Progenitor cell of endocrine pancreas (in vitro differentiated cells): ENCODE measurements around the gene TCTN2. TPM values are rescaled to one million over a fixed set of nuclear protein-coding genes. Genes with fewer than 3 reads are reported as not detected.

Experiments used
- DNase-seq: peaks from one replicate; pipeline ENCODE4 v3.0.0; 2021; ENCODE audit warnings: low spot score; ENCODE audit not compliant: unreplicated experiment
- H3K27ac Mint-ChIP-seq: 2 replicates; pipeline ENCODE4 v1.8.0; 2021; ENCODE audit warnings: mild to moderate bottlenecking, moderate library complexity, mixed read lengths
- H3K27me3 Mint-ChIP-seq: 2 replicates; pipeline ENCODE4 v1.8.0; 2021; ENCODE audit warnings: mixed read lengths
- H3K36me3 Mint-ChIP-seq: 2 replicates; pipeline ENCODE4 v1.8.0; 2022; ENCODE audit warnings: mixed read lengths; ENCODE audit not compliant: insufficient read depth
- H3K4me1 Mint-ChIP-seq: 2 replicates; pipeline ENCODE4 v1.8.0; 2021; ENCODE audit warnings: low read depth, mixed read lengths
- H3K4me3 Mint-ChIP-seq: 2 replicates; pipeline ENCODE4 v1.8.0; 2021; ENCODE audit warnings: low read depth, mild to moderate bottlenecking, moderate library complexity, mixed read lengths
- H3K9me3 Mint-ChIP-seq: 2 replicates; pipeline ENCODE4 v1.8.0; 2021; ENCODE audit warnings: low read depth, mixed read lengths
- total RNA-seq: library from RNA; stranded (reverse); gene quantifications from 2 replicates; pipeline ENCODE4 v1.2.1, GENCODE V29; 2021
- TF ChIP-seq, protein P1 (sequence below): fragments of 200-600 bp; sonication (generic); IDR thresholded peaks from one replicate; pipeline ENCODE4 v1.5.0; 2021; ENCODE audit warnings: antibody characterized with exemption, mild to moderate bottlenecking; ENCODE audit not compliant: unreplicated experiment

The TCTN2 gene
- total RNA-seq, 1 donor from 2014 or later: 37.6 TPM

DNA sequence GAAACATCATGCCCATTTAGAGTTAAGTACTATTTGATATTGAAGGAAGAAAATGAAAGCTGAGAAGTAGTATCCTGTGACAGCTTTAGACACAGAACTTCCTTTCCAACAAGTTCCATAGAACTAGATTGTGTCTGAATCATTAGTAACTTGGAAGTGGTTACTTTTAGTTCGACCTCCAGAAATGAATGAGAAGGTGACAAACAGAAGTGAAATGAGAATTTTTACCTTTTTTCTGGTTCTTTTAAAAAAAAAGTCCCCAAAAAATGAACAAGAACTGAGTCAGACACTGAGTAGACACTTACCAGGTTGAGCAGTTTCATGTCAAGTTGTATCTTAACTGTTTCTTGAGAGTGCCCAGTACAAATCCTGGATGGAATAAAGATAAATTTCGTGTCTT, 44.3 kb downstream of the TCTN2 start:
- H3K4me1 Mint-ChIP-seq: peaks cover 30% of the 10 kb centered on the region
- TF ChIP-seq, protein P1, sequence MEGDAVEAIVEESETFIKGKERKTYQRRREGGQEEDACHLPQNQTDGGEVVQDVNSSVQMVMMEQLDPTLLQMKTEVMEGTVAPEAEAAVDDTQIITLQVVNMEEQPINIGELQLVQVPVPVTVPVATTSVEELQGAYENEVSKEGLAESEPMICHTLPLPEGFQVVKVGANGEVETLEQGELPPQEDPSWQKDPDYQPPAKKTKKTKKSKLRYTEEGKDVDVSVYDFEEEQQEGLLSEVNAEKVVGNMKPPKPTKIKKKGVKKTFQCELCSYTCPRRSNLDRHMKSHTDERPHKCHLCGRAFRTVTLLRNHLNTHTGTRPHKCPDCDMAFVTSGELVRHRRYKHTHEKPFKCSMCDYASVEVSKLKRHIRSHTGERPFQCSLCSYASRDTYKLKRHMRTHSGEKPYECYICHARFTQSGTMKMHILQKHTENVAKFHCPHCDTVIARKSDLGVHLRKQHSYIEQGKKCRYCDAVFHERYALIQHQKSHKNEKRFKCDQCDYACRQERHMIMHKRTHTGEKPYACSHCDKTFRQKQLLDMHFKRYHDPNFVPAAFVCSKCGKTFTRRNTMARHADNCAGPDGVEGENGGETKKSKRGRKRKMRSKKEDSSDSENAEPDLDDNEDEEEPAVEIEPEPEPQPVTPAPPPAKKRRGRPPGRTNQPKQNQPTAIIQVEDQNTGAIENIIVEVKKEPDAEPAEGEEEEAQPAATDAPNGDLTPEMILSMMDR: no peak
- no peak for DNase-seq
- no peaks in the 10 kb centered on the region for H3K36me3 Mint-ChIP-seq
- H3K27ac Mint-ChIP-seq: no peak overlapping the region
- no peak overlapping the region for H3K4me3 Mint-ChIP-seq
- no peaks in the 10 kb centered on the region for H3K9me3 Mint-ChIP-seq
- no peaks in the 10 kb centered on the region for H3K27me3 Mint-ChIP-seq

DNA sequence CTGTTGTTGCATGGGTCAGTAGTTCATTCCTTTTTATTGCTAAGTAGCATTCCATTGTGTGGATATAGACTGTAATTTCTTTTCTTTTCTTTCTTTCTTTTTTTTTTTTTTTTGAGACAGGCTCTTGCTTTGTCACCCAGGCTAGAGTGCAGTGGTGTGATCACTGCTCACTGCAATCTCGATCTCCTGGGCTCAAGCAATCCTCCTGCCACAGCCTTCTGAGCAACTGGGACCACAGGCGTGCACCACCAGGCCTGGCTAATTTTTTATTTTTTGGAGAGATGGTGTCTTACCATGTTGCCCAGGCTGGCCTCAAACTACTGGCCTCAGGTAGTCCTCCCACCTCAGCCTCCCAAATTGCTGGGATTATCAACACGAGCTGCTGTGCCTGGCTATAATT, 46.4 kb downstream of the TCTN2 start:
- Mint-ChIP-seq H3K27ac (no peak overlapping the region), H3K27me3 (no peaks in the 10 kb centered on the region), H3K4me3 (no peak overlapping the region), H3K4me1 (peaks cover 36% of the 10 kb centered on the region), H3K9me3 (no peaks in the 10 kb centered on the region), H3K36me3 (peaks cover 2% of the 10 kb centered on the region)
- DNase-seq: no peak
- TF ChIP-seq, protein P1: no peak

DNA sequence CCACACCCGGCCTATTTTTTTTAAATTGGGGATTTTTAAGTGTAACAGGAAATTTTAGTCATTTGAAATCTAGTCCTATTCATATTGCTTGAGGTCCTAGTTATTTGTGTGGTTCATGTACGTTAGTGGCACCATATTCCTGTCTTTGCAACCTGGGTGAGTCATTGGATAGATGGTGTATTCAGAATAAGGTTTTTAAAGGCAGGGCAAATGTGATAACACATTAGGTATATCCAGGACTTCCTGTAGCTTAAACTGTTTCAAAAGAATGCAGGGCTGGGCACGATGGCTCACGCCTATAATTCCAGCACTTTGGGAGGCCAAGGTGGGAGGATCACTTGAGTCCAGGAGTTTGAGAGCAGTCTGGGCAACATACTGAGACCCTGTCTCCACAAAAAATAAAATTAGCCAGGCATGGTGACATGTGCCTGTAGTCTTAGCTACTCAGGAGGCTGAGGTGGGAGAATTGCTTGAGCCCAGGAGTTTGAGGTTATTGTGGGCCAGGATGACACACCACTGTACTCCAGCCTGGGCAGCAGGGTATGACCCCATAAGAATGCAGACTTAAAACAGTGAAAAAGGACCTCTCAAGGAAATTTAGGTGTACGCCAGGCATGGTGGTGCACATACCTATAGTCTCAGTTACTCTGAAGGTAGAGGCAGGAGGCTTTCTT, 49.4 kb downstream of the TCTN2 start:
- Mint-ChIP-seq H3K9me3 (no peaks in the 10 kb centered on the region), H3K27ac (peak overlapping the region; percentile 93), H3K36me3 (peaks cover 6% of the 10 kb centered on the region), H3K27me3 (no peaks in the 10 kb centered on the region), H3K4me3 (peak overlapping the region; percentile 44), H3K4me1 (peaks cover 26% of the 10 kb centered on the region)
- TF ChIP-seq, protein P1: no peak
- no peak for DNase-seq

DNA sequence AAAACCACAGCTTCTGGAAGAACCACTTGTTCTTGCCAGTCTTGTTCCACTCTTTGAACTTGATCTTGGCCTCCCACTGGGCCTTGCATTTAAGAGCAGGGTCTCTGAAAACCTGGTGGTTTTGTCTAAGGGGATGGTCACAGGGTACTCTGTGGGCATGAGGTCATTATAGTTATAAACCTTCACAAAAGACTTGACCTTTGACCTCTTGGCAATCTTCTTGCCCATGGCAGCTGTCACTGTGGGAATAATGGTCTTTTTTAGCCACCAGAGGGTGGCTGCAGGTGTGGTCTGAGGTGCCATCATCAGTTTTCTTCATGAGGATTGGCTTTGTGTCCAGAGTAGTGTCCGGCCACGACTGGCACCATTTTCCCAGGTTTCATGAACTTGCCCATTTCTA, 50.3 kb downstream of the TCTN2 start:
- Mint-ChIP-seq H3K4me3 (no peak overlapping the region), H3K4me1 (peaks cover 26% of the 10 kb centered on the region), H3K27me3 (no peaks in the 10 kb centered on the region), H3K36me3 (peaks cover 11% of the 10 kb centered on the region), H3K9me3 (no peaks in the 10 kb centered on the region), H3K27ac (no peak overlapping the region)
- no peak for DNase-seq
- TF ChIP-seq, protein P1: no peak

DNA sequence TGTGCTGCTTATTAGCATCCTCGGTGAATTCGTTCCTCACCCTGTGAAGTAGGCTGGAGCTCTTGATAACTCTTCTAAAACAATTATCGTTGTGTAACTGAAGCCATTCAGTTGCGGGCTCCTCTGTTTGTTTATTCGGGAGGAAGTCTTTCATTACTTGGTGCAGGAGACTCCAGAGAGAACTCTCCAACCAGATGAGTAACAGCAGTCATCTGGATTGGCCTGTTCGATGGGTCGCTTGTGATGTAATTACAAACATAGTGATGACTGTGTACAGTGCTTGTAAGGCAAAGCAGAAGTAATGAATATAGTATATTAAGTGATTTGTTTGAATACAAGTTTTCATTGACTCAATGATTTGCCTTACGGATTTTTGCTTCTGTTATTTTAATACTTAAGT, 52.1 kb downstream of the TCTN2 start:
- Mint-ChIP-seq H3K36me3 (peaks cover 16% of the 10 kb centered on the region), H3K27ac (no peak overlapping the region)
- TF ChIP-seq, protein P1: no peak

More for the DNA sequence above, 52.1 kb downstream of the TCTN2 start:
- no peak for DNase-seq
- Mint-ChIP-seq H3K4me1 (peaks cover 26% of the 10 kb centered on the region), H3K27me3 (no peaks in the 10 kb centered on the region), H3K4me3 (no peak overlapping the region), H3K9me3 (no peaks in the 10 kb centered on the region)
